ENCODE results near the gene JUNB. TPM values are rescaled to one million over a fixed set of nuclear protein-coding genes. Genes with fewer than 3 reads are reported as not detected.

The JUNB gene
- total and polyA plus RNA-seq, 2 of the 13 experiments (the other 11 are each of a cell fraction or from before 2014, with no cell fraction given) = 7.7 to 8.2 TPM

DNA sequence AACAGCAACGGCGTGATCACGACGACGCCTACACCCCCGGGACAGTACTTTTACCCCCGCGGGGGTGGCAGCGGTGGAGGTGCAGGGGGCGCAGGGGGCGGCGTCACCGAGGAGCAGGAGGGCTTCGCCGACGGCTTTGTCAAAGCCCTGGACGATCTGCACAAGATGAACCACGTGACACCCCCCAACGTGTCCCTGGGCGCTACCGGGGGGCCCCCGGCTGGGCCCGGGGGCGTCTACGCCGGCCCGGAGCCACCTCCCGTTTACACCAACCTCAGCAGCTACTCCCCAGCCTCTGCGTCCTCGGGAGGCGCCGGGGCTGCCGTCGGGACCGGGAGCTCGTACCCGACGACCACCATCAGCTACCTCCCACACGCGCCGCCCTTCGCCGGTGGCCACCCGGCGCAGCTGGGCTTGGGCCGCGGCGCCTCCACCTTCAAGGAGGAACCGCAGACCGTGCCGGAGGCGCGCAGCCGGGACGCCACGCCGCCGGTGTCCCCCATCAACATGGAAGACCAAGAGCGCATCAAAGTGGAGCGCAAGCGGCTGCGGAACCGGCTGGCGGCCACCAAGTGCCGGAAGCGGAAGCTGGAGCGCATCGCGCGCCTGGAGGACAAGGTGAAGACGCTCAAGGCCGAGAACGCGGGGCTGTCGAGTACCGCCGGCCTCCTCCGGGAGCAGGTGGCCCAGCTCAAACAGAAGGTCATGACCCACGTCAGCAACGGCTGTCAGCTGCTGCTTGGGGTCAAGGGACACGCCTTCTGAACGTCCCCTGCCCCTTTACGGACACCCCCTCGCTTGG is 966 bp downstream of the JUNB start (continued):
- TF ChIP-seq ZNF784 (CRISPR knock-in tag; IDR thresholded peaks at IDR 0.05; ENCODE audit: borderline replicate concordance) (no peak), ZNF670 (CRISPR knock-in tag; IDR thresholded peaks at IDR 0.05; ENCODE audit: borderline replicate concordance) (no peak), ZNF660 (CRISPR knock-in tag; IDR thresholded peaks at IDR 0.05; ENCODE audit: borderline replicate concordance, low read depth) (no peak), ZNF264 (CRISPR knock-in tag; IDR thresholded peaks at IDR 0.05) (peak; percentile 56; the same call in 1 of the 2 replicates), DDIT3 (CRISPR knock-in tag; IDR thresholded peaks at IDR 0.05) (no peak), ZBTB38 (CRISPR knock-in tag; IDR thresholded peaks at IDR 0.05) (peak; percentile 62; the same call in 1 of the 2 replicates), GATAD1 (CRISPR knock-in tag; IDR thresholded peaks at IDR 0.05) (peak; percentile 75), RELA (CRISPR knock-in tag; IDR thresholded peaks at IDR 0.05) (0 out of 2 replicates have a peak, but pooled peaks have one; percentile 47), MXD1 (CRISPR knock-in tag; IDR thresholded peaks at IDR 0.05) (peak; percentile 89), ZEB1 (IDR thresholded peaks at IDR 0.05; ENCODE audit: insufficient replicate concordance, low read depth) (no peak), ZNF546 (CRISPR knock-in tag; conservative IDR thresholded peaks at IDR 0.05) (no peak), ZBTB7A (CRISPR knock-in tag; IDR thresholded peaks at IDR 0.05) (0 out of 2 replicates have a peak, but pooled peaks have one; percentile 23), ZNF44 (CRISPR knock-in tag; IDR thresholded peaks at IDR 0.05) (no peak), PRMT3 (CRISPR knock-in tag; IDR thresholded peaks at IDR 0.05; ENCODE audit: borderline replicate concordance, low read depth) (0 out of 2 replicates have a peak, but pooled peaks have one; percentile 34), HDAC1 (CRISPR knock-in tag; IDR thresholded peaks at IDR 0.05) (peak; percentile 81; the same call in 1 of the 2 replicates), ZNF772 (CRISPR knock-in tag; IDR thresholded peaks at IDR 0.05) (peak; percentile 52; the same call in 1 of the 2 replicates), CENPT (CRISPR knock-in tag; IDR thresholded peaks at IDR 0.05; ENCODE audit: low read depth) (0 out of 2 replicates have a peak, but pooled peaks have one; percentile 91), KLF11 (CRISPR knock-in tag; IDR thresholded peaks at IDR 0.05) (no peak)
- TF ChIP-seq, protein P1, sequence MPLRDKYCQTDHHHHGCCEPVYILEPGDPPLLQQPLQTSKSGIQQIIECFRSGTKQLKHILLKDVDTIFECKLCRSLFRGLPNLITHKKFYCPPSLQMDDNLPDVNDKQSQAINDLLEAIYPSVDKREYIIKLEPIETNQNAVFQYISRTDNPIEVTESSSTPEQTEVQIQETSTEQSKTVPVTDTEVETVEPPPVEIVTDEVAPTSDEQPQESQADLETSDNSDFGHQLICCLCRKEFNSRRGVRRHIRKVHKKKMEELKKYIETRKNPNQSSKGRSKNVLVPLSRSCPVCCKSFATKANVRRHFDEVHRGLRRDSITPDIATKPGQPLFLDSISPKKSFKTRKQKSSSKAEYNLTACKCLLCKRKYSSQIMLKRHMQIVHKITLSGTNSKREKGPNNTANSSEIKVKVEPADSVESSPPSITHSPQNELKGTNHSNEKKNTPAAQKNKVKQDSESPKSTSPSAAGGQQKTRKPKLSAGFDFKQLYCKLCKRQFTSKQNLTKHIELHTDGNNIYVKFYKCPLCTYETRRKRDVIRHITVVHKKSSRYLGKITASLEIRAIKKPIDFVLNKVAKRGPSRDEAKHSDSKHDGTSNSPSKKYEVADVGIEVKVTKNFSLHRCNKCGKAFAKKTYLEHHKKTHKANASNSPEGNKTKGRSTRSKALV (CRISPR knock-in tag; IDR thresholded peaks at IDR 0.05) = peak; percentile 98
- TF ChIP-seq, protein P2, sequence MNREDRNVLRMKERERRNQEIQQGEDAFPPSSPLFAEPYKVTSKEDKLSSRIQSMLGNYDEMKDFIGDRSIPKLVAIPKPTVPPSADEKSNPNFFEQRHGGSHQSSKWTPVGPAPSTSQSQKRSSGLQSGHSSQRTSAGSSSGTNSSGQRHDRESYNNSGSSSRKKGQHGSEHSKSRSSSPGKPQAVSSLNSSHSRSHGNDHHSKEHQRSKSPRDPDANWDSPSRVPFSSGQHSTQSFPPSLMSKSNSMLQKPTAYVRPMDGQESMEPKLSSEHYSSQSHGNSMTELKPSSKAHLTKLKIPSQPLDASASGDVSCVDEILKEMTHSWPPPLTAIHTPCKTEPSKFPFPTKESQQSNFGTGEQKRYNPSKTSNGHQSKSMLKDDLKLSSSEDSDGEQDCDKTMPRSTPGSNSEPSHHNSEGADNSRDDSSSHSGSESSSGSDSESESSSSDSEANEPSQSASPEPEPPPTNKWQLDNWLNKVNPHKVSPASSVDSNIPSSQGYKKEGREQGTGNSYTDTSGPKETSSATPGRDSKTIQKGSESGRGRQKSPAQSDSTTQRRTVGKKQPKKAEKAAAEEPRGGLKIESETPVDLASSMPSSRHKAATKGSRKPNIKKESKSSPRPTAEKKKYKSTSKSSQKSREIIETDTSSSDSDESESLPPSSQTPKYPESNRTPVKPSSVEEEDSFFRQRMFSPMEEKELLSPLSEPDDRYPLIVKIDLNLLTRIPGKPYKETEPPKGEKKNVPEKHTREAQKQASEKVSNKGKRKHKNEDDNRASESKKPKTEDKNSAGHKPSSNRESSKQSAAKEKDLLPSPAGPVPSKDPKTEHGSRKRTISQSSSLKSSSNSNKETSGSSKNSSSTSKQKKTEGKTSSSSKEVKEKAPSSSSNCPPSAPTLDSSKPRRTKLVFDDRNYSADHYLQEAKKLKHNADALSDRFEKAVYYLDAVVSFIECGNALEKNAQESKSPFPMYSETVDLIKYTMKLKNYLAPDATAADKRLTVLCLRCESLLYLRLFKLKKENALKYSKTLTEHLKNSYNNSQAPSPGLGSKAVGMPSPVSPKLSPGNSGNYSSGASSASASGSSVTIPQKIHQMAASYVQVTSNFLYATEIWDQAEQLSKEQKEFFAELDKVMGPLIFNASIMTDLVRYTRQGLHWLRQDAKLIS (CRISPR knock-in tag; IDR thresholded peaks at IDR 0.05) = no peak

Data from HepG2 (cell line).